K562 (cell line): ENCODE measurements around the gene TULP1. TPM values are rescaled to one million over a fixed set of nuclear protein-coding genes. Genes with fewer than 3 reads are reported as not detected.

ENCODE experiments used
- ARHGAP35 ChIP-seq: fragments of 450-650 bp; IDR thresholded peaks from 2 replicates; pipeline ENCODE4 v1.6.1; 2018; ENCODE audit not compliant: partially characterized antibody
- ARNT ChIP-seq, 2 experiments: fragments of 450-650 bp; IDR thresholded peaks; 2 replicates each; pipeline ENCODE4 v1.6.1; 2016; ENCODE audit warnings: mild to moderate bottlenecking in 1 of 2
- ASH1L ChIP-seq: fragments of 450-650 bp; IDR thresholded peaks from 2 replicates; pipeline ENCODE4 v1.6.1; 2018; ENCODE audit warnings: borderline replicate concordance, mild to moderate bottlenecking, low read depth; ENCODE audit not compliant: partially characterized antibody
- BRD9 ChIP-seq: fragments of 450-650 bp; IDR thresholded peaks from 2 replicates; pipeline ENCODE4 v1.6.1; 2018; ENCODE audit warnings: low read depth; ENCODE audit not compliant: partially characterized antibody
- BRF1 ChIP-seq: IDR thresholded peaks from 3 replicates; pipeline ENCODE4 v1.6.1; 2011; ENCODE audit warnings: borderline replicate concordance, mild to moderate bottlenecking; ENCODE audit not compliant: insufficient read length; ENCODE audit errors: extremely low read depth
- CREB1 ChIP-seq, 2 experiments: sonication (generic) in 1 of 2; formaldehyde crosslinking in 1 of 2; IDR thresholded peaks; 2 replicates each; pipeline versions ENCODE4 v1.6.1 to v1.8.0; 2012 to 2022; ENCODE audit warnings: inconsistent platforms in 1 of 2, mild to moderate bottlenecking in 1 of 2, missing genetic modification reagents in 1 of 2, moderate library complexity in 1 of 2
- EP300 ChIP-seq: IDR thresholded peaks from 2 replicates; pipeline ENCODE4 v1.6.1; 2012; ENCODE audit warnings: low read length, improper control_type of control experiment
- ETV1 ChIP-seq: fragments of 450-650 bp; conservative IDR thresholded peaks from 2 replicates; pipeline ENCODE4 v1.6.1; 2016; ENCODE audit warnings: missing genetic modification characterization, control low read depth, low read depth, missing compliant biosample characterization
- ETV5 ChIP-seq: sonication (generic); formaldehyde crosslinking; IDR thresholded peaks from 2 replicates; pipeline ENCODE4 v1.4.0; 2020; ENCODE audit warnings: low read depth, mild to moderate bottlenecking, missing genetic modification reagents
- ETV6 ChIP-seq, 3 experiments: fragments of 150-350 bp in 1 of 3; sonication (generic) in 1 of 3; formaldehyde crosslinking in 1 of 3; IDR thresholded peaks; 2 replicates each; pipeline versions ENCODE4 v1.6.1 to v1.8.0; 2014 to 2022; ENCODE audit warnings: borderline replicate concordance in 2 of 3, low read depth in 2 of 3, antibody characterized with exemption in 1 of 3, low read length in 1 of 3, mild to moderate bottlenecking in 1 of 3, missing genetic modification reagents in 1 of 3
- FOXP1 ChIP-seq: sonication (generic); formaldehyde crosslinking; IDR thresholded peaks from 2 replicates; pipeline ENCODE4 v1.8.0; 2022; ENCODE audit warnings: mild to moderate bottlenecking, missing genetic modification reagents
- ILF3 ChIP-seq: fragments of 450-650 bp; IDR thresholded peaks from 2 replicates; pipeline ENCODE4 v1.6.1; 2018; ENCODE audit warnings: antibody characterized with exemption, mild to moderate bottlenecking, moderate library complexity, borderline replicate concordance
- NCOA1 ChIP-seq: fragments of 450-650 bp; IDR thresholded peaks from 2 replicates; pipeline ENCODE4 v1.6.1; 2016; ENCODE audit warnings: low read depth
- PRDM10 ChIP-seq: fragments of 450-650 bp; IDR thresholded peaks from 2 replicates; pipeline ENCODE4 v1.6.1; 2018; ENCODE audit not compliant: partially characterized antibody
- RBM22 ChIP-seq: fragments of 200-400 bp; formaldehyde crosslinking; IDR thresholded peaks from 2 replicates; pipeline ENCODE4 v1.6.1; 2018; ENCODE audit warnings: low read length, low read depth; ENCODE audit not compliant: poor library complexity, severe bottlenecking
- RHOXF2B ChIP-seq: fragments of 250-450 bp; sonication (Bioruptor Pico); conservative IDR thresholded peaks from 2 replicates; pipeline ENCODE4 v1.5.1; 2021
- SRSF9 ChIP-seq: fragments of 200-400 bp; formaldehyde crosslinking; IDR thresholded peaks from 2 replicates; pipeline ENCODE4 v1.6.1; 2017; ENCODE audit warnings: low read depth, low read length, borderline replicate concordance
- SUPT5H ChIP-seq: fragments of 450-650 bp; IDR thresholded peaks from 2 replicates; pipeline ENCODE4 v1.6.1; 2016
- TOE1 ChIP-seq, 2 experiments: fragments of 450-650 bp in 1 of 2; sonication (generic) in 1 of 2; formaldehyde crosslinking in 1 of 2; IDR thresholded peaks; 2 replicates each; pipeline versions ENCODE4 v1.7.1 to v1.8.0; 2016 to 2022; ENCODE audit warnings: borderline replicate concordance in 2 of 2, mild to moderate bottlenecking in 2 of 2, antibody characterized with exemption in 1 of 2, inconsistent platforms in 1 of 2, low read depth in 1 of 2, missing genetic modification reagents in 1 of 2, moderate library complexity in 1 of 2
- ZNF134 ChIP-seq: fragments of 250-450 bp; sonication (Bioruptor Pico); conservative IDR thresholded peaks from 2 replicates; pipeline ENCODE4 v1.4.0; 2020
- ZNF175 ChIP-seq: fragments of 200-800 bp; sonication (Bioruptor generic); IDR thresholded peaks from 2 replicates; pipeline ENCODE4 v1.6.1; 2016; ENCODE audit warnings: low read depth, mild to moderate bottlenecking, missing genetic modification characterization, missing compliant biosample characterization
- ZNF589 ChIP-seq: fragments of 200-800 bp; sonication (Bioruptor generic); IDR thresholded peaks from 2 replicates; pipeline ENCODE4 v1.6.1; 2016; ENCODE audit warnings: low read depth, missing genetic modification characterization, missing compliant biosample characterization
- ZNF699 ChIP-seq: fragments of 250-450 bp; sonication (Bioruptor Pico); IDR thresholded peaks from 2 replicates; pipeline ENCODE4 v1.8.0; 2021; ENCODE audit warnings: mild to moderate bottlenecking, moderate library complexity; ENCODE audit not compliant: insufficient replicate concordance
- polyA plus RNA-seq, 8 experiments: library from polyadenylated mRNA; depleted of rRNA in 4 of 8; stranded (reverse) in 5 of 8; unstranded in 3 of 8; fragments of >200 nt; fragmentation: Nextera tagmentation in 2 of 8; fragmentation: Illumina TruSeq in 1 of 8; extraction: Ambion mirVana in 2 of 8; extraction: Trizol in 1 of 8; gene quantifications; 2 replicates each; pipeline versions ENCODE4 v1.2.1 to v1.2.3, GENCODE V29; 2011 to 2014; ENCODE audit warnings: inconsistent platforms in 1 of 8, missing spikeins in 1 of 8
- total RNA-seq, 7 experiments: library from RNA; depleted of rRNA in 6 of 7; stranded (reverse); fragments of >200 nt in 6 of 7; fragmentation: Illumina TruSeq in 2 of 7; extraction: Trizol in 2 of 7; gene quantifications; 2 replicates each; pipeline versions ENCODE4 v1.2.1 to v1.2.3, GENCODE V29; 2011 to 2021; ENCODE audit warnings: low replicate concordance in 1 of 7
- TF ChIP-seq, protein P1 (sequence below): sonication (generic); formaldehyde crosslinking; IDR thresholded peaks from 2 replicates; pipeline ENCODE4 v1.8.0; 2022; ENCODE audit warnings: mild to moderate bottlenecking, missing genetic modification reagents

The TULP1 gene
- total and polyA plus RNA-seq, 9 of the 15 experiments (the other 6 are each of a cell fraction or from before 2014, with no cell fraction given) = 0.06 to 0.17 (median 0.09) TPM; not detected in 6

GRCh38 chr6:35490821-35491557 is 21.7 kb downstream of the TULP1 start (continued):
- peak; percentile 68 for TF ChIP-seq PRDM10
- TF ChIP-seq BRD9 = peak; percentile 96
- no peak for TF ChIP-seq CREB1 (IDR thresholded peaks at IDR 0.05)
- TF ChIP-seq CREB1 (CRISPR knock-in tag; IDR thresholded peaks at IDR 0.05) = no peak
- TF ChIP-seq RHOXF2B (CRISPR knock-in tag) = no peak
- TF ChIP-seq ETV6 (IDR thresholded peaks at IDR 0.05; ENCODE audit: borderline replicate concordance in 1 of 2, low read depth in 2 of 2, low read length in 1 of 2) = no peak
- TF ChIP-seq ETV6 (CRISPR knock-in tag; IDR thresholded peaks at IDR 0.05; ENCODE audit: borderline replicate concordance) = no peak
- no peak for TF ChIP-seq FOXP1 (CRISPR knock-in tag)
- no peak for TF ChIP-seq ZNF134 (CRISPR knock-in tag)
- TF ChIP-seq NCOA1 = no peak
- TF ChIP-seq ETV1 (tag) = no peak
- no peak for TF ChIP-seq ARNT (IDR thresholded peaks at IDR 0.05)
- TF ChIP-seq ILF3 = no peak
- no peak for TF ChIP-seq ARHGAP35
- TF ChIP-seq ASH1L = no peak
- TF ChIP-seq ETV5 = no peak
- TF ChIP-seq EP300 = no peak
- 0 out of 2 replicates have a peak, but pooled peaks have one; percentile 11 for TF ChIP-seq TOE1 (IDR thresholded peaks at IDR 0.05; ENCODE audit: borderline replicate concordance)
- no peak for TF ChIP-seq TOE1 (CRISPR knock-in tag; IDR thresholded peaks at IDR 0.05; ENCODE audit: borderline replicate concordance, low read depth)
- TF ChIP-seq ZNF589 = no peak
- no peak for TF ChIP-seq ZNF175 (CRISPR knock-in tag)
- no peak for TF ChIP-seq SUPT5H
- no peak for TF ChIP-seq RBM22
- TF ChIP-seq, protein P1, sequence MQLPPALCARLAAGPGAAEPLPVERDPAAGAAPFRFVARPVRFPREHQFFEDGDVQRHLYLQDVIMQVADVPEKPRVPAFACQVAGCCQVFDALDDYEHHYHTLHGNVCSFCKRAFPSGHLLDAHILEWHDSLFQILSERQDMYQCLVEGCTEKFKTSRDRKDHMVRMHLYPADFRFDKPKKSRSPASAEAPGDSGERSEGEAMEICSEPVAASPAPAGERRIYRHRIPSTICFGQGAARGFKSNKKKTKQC = 0 out of 2 replicates have a peak, but pooled peaks have one; percentile 7
- no peak for TF ChIP-seq SRSF9
- TF ChIP-seq BRF1 = no peak
- no peak for TF ChIP-seq ZNF699 (CRISPR knock-in tag)
